Astrocyte (in vitro differentiated cells and primary cell): Measurements from ENCODE around the gene TRIM5. TPM values are rescaled to one million over a fixed set of nuclear protein-coding genes. Genes with fewer than 3 reads are reported as not detected.
"Not testable (repeated sequence)": the region's sequence is repeated elsewhere in the genome, so short reads cannot be mapped to it uniquely, and the experiment has no call there.

Experiments
- DNase-seq: peaks from one replicate; pipeline ENCODE4 v3.0.0-alpha.2; 2010; ENCODE audit warnings: low read depth
- FAIRE-seq: peaks from 2 replicates; lab custom pipeline; 2011; peaks lifted over from hg19 to GRCh38; lab: Jason Lieb, UNC
- H2AFZ ChIP-seq: 2 replicates; pipeline ENCODE4 v1.6.0; 2012; ENCODE audit warnings: low read depth, low read length, inconsistent platforms
- H3K27ac ChIP-seq: 2 replicates; pipeline ENCODE4 v1.5.1; 2011; ENCODE audit warnings: low read depth, low read length, inconsistent platforms
- H3K27me3 ChIP-seq: 2 replicates; pipeline ENCODE4 v1.6.0; 2011; ENCODE audit warnings: low read length, inconsistent platforms; ENCODE audit not compliant: insufficient read depth
- H3K36me3 ChIP-seq: 2 replicates; pipeline ENCODE4 v1.5.1; 2011; ENCODE audit warnings: low read length, inconsistent platforms; ENCODE audit not compliant: insufficient read depth
- H3K4me1 ChIP-seq: 2 replicates; pipeline ENCODE4 v1.5.1; 2011; ENCODE audit warnings: low read length, inconsistent platforms; ENCODE audit not compliant: insufficient read depth
- H3K4me2 ChIP-seq: 2 replicates; pipeline ENCODE4 v1.6.0; 2012; ENCODE audit warnings: low read length, inconsistent platforms
- H3K4me3 ChIP-seq: 2 replicates; pipeline ENCODE4 v1.5.1; 2011; ENCODE audit warnings: low read depth, mild to moderate bottlenecking, low read length, inconsistent platforms; ENCODE audit not compliant: insufficient read depth
- H3K79me2 ChIP-seq: 2 replicates; pipeline ENCODE4 v1.6.0; 2012; ENCODE audit warnings: mild to moderate bottlenecking, low read length, inconsistent platforms; ENCODE audit not compliant: insufficient read depth
- H3K9ac ChIP-seq: 2 replicates; pipeline ENCODE4 v1.6.0; 2012; ENCODE audit warnings: mild to moderate bottlenecking, low read length, inconsistent platforms
- H3K9me3 ChIP-seq: 2 replicates; pipeline ENCODE4 v1.5.1; 2012; ENCODE audit warnings: low read depth, mild to moderate bottlenecking, low read length, inconsistent platforms; ENCODE audit not compliant: insufficient read depth
- H4K20me1 ChIP-seq: 2 replicates; pipeline ENCODE4 v1.6.0; 2012; ENCODE audit warnings: low read length, inconsistent platforms; ENCODE audit not compliant: insufficient read depth
- H3K27ac Mint-ChIP-seq: one replicate; pipeline ENCODE4 v1.8.0; 2021; ENCODE audit warnings: mild to moderate bottlenecking, mixed read lengths; ENCODE audit not compliant: unreplicated experiment
- H3K27me3 Mint-ChIP-seq: one replicate; pipeline ENCODE4 v1.8.0; 2021; ENCODE audit warnings: low read depth, mixed read lengths; ENCODE audit not compliant: unreplicated experiment
- H3K36me3 Mint-ChIP-seq: one replicate; pipeline ENCODE4 v1.8.0; 2021; ENCODE audit warnings: low read depth, mixed read lengths; ENCODE audit not compliant: unreplicated experiment
- H3K4me1 Mint-ChIP-seq: one replicate; pipeline ENCODE4 v1.8.0; 2021; ENCODE audit warnings: low read depth, mixed read lengths; ENCODE audit not compliant: unreplicated experiment
- H3K4me3 Mint-ChIP-seq: one replicate; pipeline ENCODE4 v1.8.0; 2021; ENCODE audit warnings: mild to moderate bottlenecking, moderate library complexity, mixed read lengths; ENCODE audit not compliant: unreplicated experiment
- H3K9me3 Mint-ChIP-seq: one replicate; pipeline ENCODE4 v1.8.0; 2021; ENCODE audit warnings: mild to moderate bottlenecking, mixed read lengths; ENCODE audit not compliant: unreplicated experiment
- CTCF ChIP-seq: IDR thresholded peaks from 2 replicates; pipeline ENCODE4 v1.5.1; 2011; ENCODE audit warnings: low read depth, mild to moderate bottlenecking, inconsistent platforms, low read length, moderate library complexity; ENCODE audit not compliant: insufficient read depth
- EZH2 ChIP-seq: IDR thresholded peaks from 2 replicates; pipeline ENCODE4 v1.6.1; 2012; ENCODE audit warnings: mild to moderate bottlenecking, low read length, inconsistent platforms; ENCODE audit not compliant: insufficient read depth
- total RNA-seq: library from RNA; stranded (reverse); gene quantifications from 2 replicates; pipeline ENCODE4 v1.2.1, GENCODE V29; 2021

TRIM5 gene
- total RNA-seq, 1 donor from 2014 or later, result 55.6 TPM

- Mint-ChIP-seq H3K9me3 (peaks cover 4% of the 10 kb centered on the region), H3K4me3 (peak overlapping the region; percentile 11), H3K27me3 (no peaks in the 10 kb centered on the region), H3K4me1 (peaks cover 25% of the 10 kb centered on the region), H3K36me3 (peaks cover 10% of the 10 kb centered on the region), H3K27ac (peak overlapping the region; percentile 43)
- H3K36me3 ChIP-seq, result no peaks in the 10 kb centered on the region
- no peaks in the 10 kb centered on the region for H4K20me1 ChIP-seq
- peaks cover 23% of the 10 kb centered on the region for H3K79me2 ChIP-seq
- TF ChIP-seq CTCF (no peak), EZH2 (no peak)
- H3K27ac ChIP-seq, result no peak overlapping the region
- no peak overlapping the region for H3K4me2 ChIP-seq
- no peaks in the 10 kb centered on the region for H3K9me3 ChIP-seq
- no peak for FAIRE-seq
- no peak overlapping the region for H2AFZ ChIP-seq
- no peaks in the 10 kb centered on the region for H3K27me3 ChIP-seq
- peaks cover 27% of the 10 kb centered on the region for H3K4me1 ChIP-seq
- no peak overlapping the region for H3K4me3 ChIP-seq
- no peak overlapping the region for H3K9ac ChIP-seq
- no peak for DNase-seq
These were observed 3.6 kb upstream of the TRIM5 start for GRCh38 chr11:5688482-5688881.

- no peaks in the 10 kb centered on the region for H3K36me3 ChIP-seq
- H3K9ac ChIP-seq, result no peak overlapping the region
- no peak overlapping the region for H3K4me3 ChIP-seq
- Mint-ChIP-seq H3K4me3 (no peak overlapping the region), H3K4me1 (peaks cover 21% of the 10 kb centered on the region), H3K27me3 (no peaks in the 10 kb centered on the region), H3K36me3 (peaks cover 10% of the 10 kb centered on the region), H3K9me3 (peaks cover 6% of the 10 kb centered on the region), H3K27ac (no peak overlapping the region)
- no peak overlapping the region for H2AFZ ChIP-seq
- peaks cover 27% of the 10 kb centered on the region for H3K4me1 ChIP-seq
- FAIRE-seq, result no peak
- TF ChIP-seq CTCF, result no peak
- TF ChIP-seq EZH2, result no peak
- H3K27ac ChIP-seq, result no peak overlapping the region
- no peak overlapping the region for H3K4me2 ChIP-seq
- no peaks in the 10 kb centered on the region for H3K27me3 ChIP-seq
- H3K9me3 ChIP-seq, result no peaks in the 10 kb centered on the region
- H3K79me2 ChIP-seq, result peaks cover 31% of the 10 kb centered on the region
- H4K20me1 ChIP-seq, result no peaks in the 10 kb centered on the region
- DNase-seq, result no peak
These were observed 1.6 kb upstream of the TRIM5 start for GRCh38 chr11:5686426-5686825.

GRCh38 chr11:5684036-5684645, 733 bp downstream of the TRIM5 start:
- Mint-ChIP-seq H3K27me3 (no peaks in the 10 kb centered on the region), H3K36me3 (peaks cover 19% of the 10 kb centered on the region), H3K27ac (peak overlapping the region; percentile 100), H3K4me3 (peak overlapping the region; percentile 99), H3K9me3 (peaks cover 6% of the 10 kb centered on the region), H3K4me1 (peaks cover 20% of the 10 kb centered on the region)
- peak overlapping the region; percentile 99 for H3K27ac ChIP-seq
- peak overlapping the region; percentile 75 for H3K4me3 ChIP-seq
- H3K4me1 ChIP-seq, result peaks cover 13% of the 10 kb centered on the region
- H3K9ac ChIP-seq, result peak overlapping the region; percentile 99
- no peaks in the 10 kb centered on the region for H3K9me3 ChIP-seq
- H2AFZ ChIP-seq, result peak overlapping the region; percentile 31
- DNase-seq (peak; percentile 5), FAIRE-seq (no peak)
- no peaks in the 10 kb centered on the region for H3K27me3 ChIP-seq
- peaks cover 48% of the 10 kb centered on the region for H3K79me2 ChIP-seq
- H3K4me2 ChIP-seq, result peak overlapping the region; percentile 97
- H3K36me3 ChIP-seq, result peaks cover 5% of the 10 kb centered on the region
- no peaks in the 10 kb centered on the region for H4K20me1 ChIP-seq
- TF ChIP-seq CTCF, result no peak
- no peak for TF ChIP-seq EZH2

- Histone ChIP-seq H3K4me1 (peaks cover 11% of the 10 kb centered on the region), H3K9ac (peak overlapping the region; percentile 99), H3K79me2 (peaks cover 48% of the 10 kb centered on the region), H3K4me2 (peak overlapping the region; percentile 97), H3K4me3 (peak overlapping the region; percentile 75), H3K27ac (peak overlapping the region; percentile 99)
- H3K4me3 Mint-ChIP-seq, result peak overlapping the region; percentile 99
- DNase-seq, FAIRE-seq, H3K27me3 Mint-ChIP-seq, H2AFZ ChIP-seq, H3K27me3 ChIP-seq, H4K20me1 ChIP-seq, H3K9me3 ChIP-seq, H3K9me3 Mint-ChIP-seq, H3K36me3 ChIP-seq: not testable (repeated sequence)
- H3K36me3 Mint-ChIP-seq, result peaks cover 24% of the 10 kb centered on the region
- H3K27ac Mint-ChIP-seq, result peak overlapping the region; percentile 100
- peaks cover 17% of the 10 kb centered on the region for H3K4me1 Mint-ChIP-seq
These were observed 1.3 kb downstream of the TRIM5 start for GRCh38 chr11:5683620-5684019.
